Vagina (tissue), 2 donors: ENCODE data around the gene MB.

ENCODE experiments used
- POLR2A ChIP-seq, 2 donors: fragments of 450-650 bp; IDR thresholded peaks; one replicate each; pipeline ENCODE4 v1.6.1; 2017; ENCODE audit warnings: antibody characterized with exemption in 2 of 2, mild to moderate bottlenecking in 2 of 2, moderate library complexity in 2 of 2
- POLR2AphosphoS5 ChIP-seq, 2 donors: sonication (generic); formaldehyde crosslinking; IDR thresholded peaks; one replicate each; pipeline ENCODE4 v1.9.0; 2017; ENCODE audit warnings: antibody characterized with exemption in 2 of 2, mild to moderate bottlenecking in 2 of 2, low read depth in 1 of 2; ENCODE audit not compliant: insufficient read depth in 1 of 2
- TF ChIP-seq, protein P1 (sequence below), 3 experiments: fragments of 450-650 bp in 2 of 3; fragments of 200-600 bp in 1 of 3; sonication (generic) in 1 of 3; IDR thresholded peaks; one replicate each; pipeline ENCODE4 v1.5.1; 2017 to 2019; ENCODE audit warnings: antibody characterized with exemption in 3 of 3, mild to moderate bottlenecking in 2 of 3, moderate library complexity in 2 of 3

- TF ChIP-seq, protein P1, sequence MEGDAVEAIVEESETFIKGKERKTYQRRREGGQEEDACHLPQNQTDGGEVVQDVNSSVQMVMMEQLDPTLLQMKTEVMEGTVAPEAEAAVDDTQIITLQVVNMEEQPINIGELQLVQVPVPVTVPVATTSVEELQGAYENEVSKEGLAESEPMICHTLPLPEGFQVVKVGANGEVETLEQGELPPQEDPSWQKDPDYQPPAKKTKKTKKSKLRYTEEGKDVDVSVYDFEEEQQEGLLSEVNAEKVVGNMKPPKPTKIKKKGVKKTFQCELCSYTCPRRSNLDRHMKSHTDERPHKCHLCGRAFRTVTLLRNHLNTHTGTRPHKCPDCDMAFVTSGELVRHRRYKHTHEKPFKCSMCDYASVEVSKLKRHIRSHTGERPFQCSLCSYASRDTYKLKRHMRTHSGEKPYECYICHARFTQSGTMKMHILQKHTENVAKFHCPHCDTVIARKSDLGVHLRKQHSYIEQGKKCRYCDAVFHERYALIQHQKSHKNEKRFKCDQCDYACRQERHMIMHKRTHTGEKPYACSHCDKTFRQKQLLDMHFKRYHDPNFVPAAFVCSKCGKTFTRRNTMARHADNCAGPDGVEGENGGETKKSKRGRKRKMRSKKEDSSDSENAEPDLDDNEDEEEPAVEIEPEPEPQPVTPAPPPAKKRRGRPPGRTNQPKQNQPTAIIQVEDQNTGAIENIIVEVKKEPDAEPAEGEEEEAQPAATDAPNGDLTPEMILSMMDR (IDR thresholded peaks at IDR 0.05) = no peak
- no peak for TF ChIP-seq POLR2A (IDR thresholded peaks at IDR 0.05)
- no peak for TF ChIP-seq POLR2AphosphoS5 (IDR thresholded peaks at IDR 0.05; ENCODE audit: insufficient read depth in 1 of 2, low read depth in 1 of 2)
Observed at GRCh38 chr22:35592418-35592967, 24.6 kb downstream of the MB start.
